OCI-LY7 (cell line): Measurements from ENCODE around the gene EGFLAM. TPM values are rescaled to one million over a fixed set of nuclear protein-coding genes. Genes with fewer than 3 reads are reported as not detected.

Source experiments
- BruUV-seq: library from RNA; stranded (reverse); fragments of 400-500 nt; replicated peaks from 2 replicates; lab custom pipeline; 2021; lab: Mats Ljungman, UMichigan
- CTCF ChIA-PET: fragments of 300-600 bp; sonication (Branson Sonifier 250); formaldehyde crosslinking; loops from one replicate; lab custom pipeline; 2022; ENCODE audit warnings: antibody characterized with exemption; ENCODE audit not compliant: unreplicated experiment; lab: Charles Lee
- POLR2A ChIA-PET: fragments of 300-600 bp; sonication (Branson Sonifier 250); formaldehyde crosslinking; loops from one replicate; lab custom pipeline; 2022; ENCODE audit warnings: antibody characterized with exemption; lab: Charles Lee
- DNase-seq: peaks from one replicate; pipeline ENCODE4 v3.0.0-alpha.2; 2015; ENCODE audit warnings: low spot score
- H2AFZ ChIP-seq: fragments of 200-600 bp; sonication (generic), shearing (Covaris generic); 2 replicates; pipeline ENCODE4 v1.6.1; 2014; ENCODE audit warnings: mild to moderate bottlenecking, antibody characterized with exemption, low read length, moderate library complexity
- H3K27ac ChIP-seq: fragments of 200-600 bp; sonication (generic); 2 replicates; pipeline ENCODE4 v1.5.1; 2014; ENCODE audit warnings: mixed run types, low read depth, mild to moderate bottlenecking, moderate library complexity, low read length, inconsistent platforms; ENCODE audit not compliant: poor library complexity, severe bottlenecking
- H3K36me3 ChIP-seq: fragments of 200-600 bp; sonication (generic); 2 replicates; pipeline ENCODE4 v1.6.1; 2014; ENCODE audit warnings: mild to moderate bottlenecking, antibody characterized with exemption, low read length, moderate library complexity, mixed read lengths; ENCODE audit not compliant: insufficient read depth
- H3K4me1 ChIP-seq: fragments of 200-600 bp; sonication (generic); 2 replicates; pipeline ENCODE4 v1.5.1; 2014; ENCODE audit warnings: mild to moderate bottlenecking, low read length; ENCODE audit not compliant: insufficient read depth, poor library complexity, severe bottlenecking
- H3K4me2 ChIP-seq: fragments of 200-600 bp; sonication (generic); 2 replicates; pipeline ENCODE4 v1.6.1; 2014; ENCODE audit warnings: mild to moderate bottlenecking, low read length
- H3K4me3 ChIP-seq: fragments of 200-600 bp; sonication (generic); 2 replicates; pipeline ENCODE4 v1.5.1; 2014; ENCODE audit warnings: mild to moderate bottlenecking, low read depth, low read length; ENCODE audit not compliant: poor library complexity, severe bottlenecking
- H3K79me2 ChIP-seq: fragments of 200-600 bp; sonication (generic); 2 replicates; pipeline ENCODE4 v1.6.1; 2016; ENCODE audit warnings: low read depth, mild to moderate bottlenecking, low read length, moderate library complexity, mixed read lengths; ENCODE audit not compliant: insufficient read depth
- H3K9me2 ChIP-seq: fragments of 200-600 bp; sonication (generic); 2 replicates; pipeline ENCODE4 v1.6.1; 2016; ENCODE audit warnings: mild to moderate bottlenecking, low read length, mixed read lengths; ENCODE audit not compliant: insufficient read depth
- H3K9me3 ChIP-seq: fragments of 200-600 bp; sonication (generic); 2 replicates; pipeline ENCODE4 v1.6.1; 2014; ENCODE audit warnings: mild to moderate bottlenecking, mixed run types, low read length, mixed read lengths
- H4K20me1 ChIP-seq: fragments of 200-600 bp; sonication (generic); 2 replicates; pipeline ENCODE4 v1.6.1; 2014; ENCODE audit warnings: mild to moderate bottlenecking, antibody characterized with exemption, low read length, moderate library complexity, mixed read lengths; ENCODE audit not compliant: insufficient read depth
- CTCF ChIP-seq: fragments of 200-600 bp; sonication (generic); conservative IDR thresholded peaks from 2 replicates; pipeline ENCODE4 v1.5.1; 2014; ENCODE audit warnings: mild to moderate bottlenecking, antibody characterized with exemption, low read length, moderate library complexity, mixed read lengths
- EZH2phosphoT487 ChIP-seq: fragments of 200-600 bp; sonication (generic); IDR thresholded peaks from 2 replicates; pipeline ENCODE4 v1.6.1; 2018; ENCODE audit warnings: low read depth, borderline replicate concordance, mild to moderate bottlenecking, mixed run types, antibody characterized with exemption, low read length, moderate library complexity, mixed read lengths
- intact Hi-C: fragments of 100-400 bp; cut with micrococcal nuclease; formaldehyde crosslinking; loops from one replicate; pipeline ENCODE4 v1.10.0; 2022; ENCODE audit not compliant: unreplicated experiment
- small RNA-seq: library from RNA; depleted of rRNA; stranded (forward); fragments of <200 nt; gene quantifications from one replicate; pipeline ENCODE3, GENCODE V24; 2014
- total RNA-seq, 2 experiments: library from RNA; depleted of rRNA in 1 of 2; stranded (reverse); fragments of >200 nt in 1 of 2; shearing (Covaris generic) in 1 of 2; gene quantifications; 2 replicates each; pipeline ENCODE4 v1.2.3, GENCODE V29; 2014 to 2022

The EGFLAM gene
- total RNA-seq, 2 experiments from 2014 or later: not detected

GRCh38 chr5:38506302-38506701 is 247.9 kb downstream of the EGFLAM start:
- Histone ChIP-seq H3K4me3 (no peak overlapping the region), H3K4me1 (no peaks in the 10 kb centered on the region), H3K36me3 (no peaks in the 10 kb centered on the region), H3K4me2 (no peak overlapping the region), H3K9me3 (no peaks in the 10 kb centered on the region), H3K27ac (no peak overlapping the region), H2AFZ (no peak overlapping the region), H4K20me1 (no peaks in the 10 kb centered on the region), H3K9me2 (no peaks in the 10 kb centered on the region), H3K79me2 (no peaks in the 10 kb centered on the region)
- intact Hi-C loops: no loop called here
- no TSS peak for BruUV-seq
- CTCF ChIA-PET: no interaction called here
- no peak for DNase-seq
- POLR2A ChIA-PET: no interaction called here
- TF ChIP-seq EZH2phosphoT487: no peak
- TF ChIP-seq CTCF: no peak

- POLR2A ChIA-PET: interaction anchor here (1.1 kb wide), 1 partner anchor 9 kb away, joined by 3 read pairs; no protein-coding TSS in a partner anchor
Observed at GRCh38 chr5:38509185-38509584, 250.8 kb downstream of the EGFLAM start.

More at GRCh38 chr5:38509185-38509584, 250.8 kb downstream of the EGFLAM start:
- Histone ChIP-seq H3K4me1 (no peaks in the 10 kb centered on the region), H3K27ac (no peak overlapping the region), H4K20me1 (no peaks in the 10 kb centered on the region), H3K4me2 (no peak overlapping the region), H2AFZ (no peak overlapping the region), H3K36me3 (no peaks in the 10 kb centered on the region), H3K9me3 (no peaks in the 10 kb centered on the region), H3K9me2 (no peaks in the 10 kb centered on the region), H3K4me3 (no peak overlapping the region), H3K79me2 (no peaks in the 10 kb centered on the region)
- intact Hi-C loops: no loop called here
- no TSS peak for BruUV-seq
- CTCF ChIA-PET: no interaction called here
- TF ChIP-seq EZH2phosphoT487: no peak
- no peak for TF ChIP-seq CTCF
- DNase-seq: no peak

Small RNA genes within 50 kb of the gene (small RNA-seq; reads per million reads assigned to genes)
- gene AC091839.1: not detected
